Endothelial cell of umbilical vein (primary cell): Measurements from ENCODE around the gene C1orf198.

Experiments used
- POLR2A ChIP-seq: IDR thresholded peaks from 2 replicates; pipeline ENCODE4 v1.6.1; 2012; ENCODE audit warnings: low read depth, mild to moderate bottlenecking, control low read depth, low read length
- TF ChIP-seq, protein P1 (sequence below), 2 donors: IDR thresholded peaks; 1 replicate in 1 of 2; 2 replicates in 1 of 2; pipeline ENCODE4 v1.5.1; 2011; ENCODE audit warnings: low read length in 2 of 2, mild to moderate bottlenecking in 2 of 2, moderate library complexity in 2 of 2, control low read depth in 1 of 2, inconsistent platforms in 1 of 2, low read depth in 1 of 2; ENCODE audit not compliant: insufficient read depth in 1 of 2; ENCODE audit errors: extremely low read depth in 1 of 2

DNA sequence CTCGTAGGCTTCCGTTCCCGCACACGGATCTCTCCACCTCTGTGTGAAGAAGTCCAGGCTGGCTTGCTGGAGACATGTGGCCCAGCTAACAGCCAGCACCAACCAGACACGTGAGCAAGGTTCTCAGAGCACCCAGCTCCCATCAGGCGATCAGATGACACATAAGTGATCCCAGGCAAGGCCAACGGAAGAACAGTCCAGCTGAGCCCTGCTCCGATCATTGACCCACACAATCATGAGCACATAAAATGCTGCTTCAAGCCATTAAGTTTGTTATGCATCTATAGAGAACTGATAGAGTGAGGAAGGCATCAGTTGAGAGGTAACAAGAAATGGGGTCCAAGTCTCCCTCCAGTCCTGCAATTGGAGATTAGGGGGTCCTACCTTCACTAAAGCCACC is 15.4 kb downstream of the C1orf198 start:
- TF ChIP-seq, protein P1, sequence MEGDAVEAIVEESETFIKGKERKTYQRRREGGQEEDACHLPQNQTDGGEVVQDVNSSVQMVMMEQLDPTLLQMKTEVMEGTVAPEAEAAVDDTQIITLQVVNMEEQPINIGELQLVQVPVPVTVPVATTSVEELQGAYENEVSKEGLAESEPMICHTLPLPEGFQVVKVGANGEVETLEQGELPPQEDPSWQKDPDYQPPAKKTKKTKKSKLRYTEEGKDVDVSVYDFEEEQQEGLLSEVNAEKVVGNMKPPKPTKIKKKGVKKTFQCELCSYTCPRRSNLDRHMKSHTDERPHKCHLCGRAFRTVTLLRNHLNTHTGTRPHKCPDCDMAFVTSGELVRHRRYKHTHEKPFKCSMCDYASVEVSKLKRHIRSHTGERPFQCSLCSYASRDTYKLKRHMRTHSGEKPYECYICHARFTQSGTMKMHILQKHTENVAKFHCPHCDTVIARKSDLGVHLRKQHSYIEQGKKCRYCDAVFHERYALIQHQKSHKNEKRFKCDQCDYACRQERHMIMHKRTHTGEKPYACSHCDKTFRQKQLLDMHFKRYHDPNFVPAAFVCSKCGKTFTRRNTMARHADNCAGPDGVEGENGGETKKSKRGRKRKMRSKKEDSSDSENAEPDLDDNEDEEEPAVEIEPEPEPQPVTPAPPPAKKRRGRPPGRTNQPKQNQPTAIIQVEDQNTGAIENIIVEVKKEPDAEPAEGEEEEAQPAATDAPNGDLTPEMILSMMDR (IDR thresholded peaks at IDR 0.05; ENCODE audit: extremely low read depth in 1 of 2, insufficient read depth in 1 of 2, low read depth in 1 of 2, low read length in 2 of 2), result no peak
- TF ChIP-seq POLR2A, result no peak
